ENCODE results near the gene TBCD.

TBCD gene

DNA sequence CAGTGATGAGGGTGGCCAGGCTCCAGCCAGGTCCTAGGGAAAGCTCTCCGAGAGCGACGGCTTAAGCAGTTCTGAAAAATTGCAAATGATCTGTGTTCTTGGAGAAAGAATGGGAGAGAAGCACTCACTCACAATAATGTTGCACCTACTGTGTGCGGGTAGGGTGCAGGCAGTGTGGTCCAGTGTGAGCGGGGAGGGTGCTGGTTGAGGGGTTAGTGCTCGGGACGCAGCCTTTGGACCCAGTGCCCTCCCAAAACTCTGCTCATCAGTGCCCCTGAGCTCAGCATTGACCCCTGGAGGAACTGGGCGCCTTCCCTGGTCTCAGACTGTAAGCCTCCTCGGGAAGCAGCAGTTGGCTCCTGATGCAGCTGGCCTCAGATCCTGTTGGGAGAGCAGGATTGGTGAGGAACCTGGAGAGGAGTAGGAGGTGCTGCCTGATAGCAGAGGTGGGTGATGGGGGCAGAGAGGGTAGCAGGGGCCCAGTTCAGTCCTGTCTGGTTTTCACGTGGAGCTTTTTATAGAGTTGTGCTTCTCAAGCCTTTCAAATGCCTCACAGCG is 111.6 kb downstream of the TBCD start:
- no peak overlapping the region for H3K4me3 ChIP-seq (ENCODE audit: low read length)
- DNase-seq (ENCODE audit: low read depth): no peak
- TF ChIP-seq, protein P1, sequence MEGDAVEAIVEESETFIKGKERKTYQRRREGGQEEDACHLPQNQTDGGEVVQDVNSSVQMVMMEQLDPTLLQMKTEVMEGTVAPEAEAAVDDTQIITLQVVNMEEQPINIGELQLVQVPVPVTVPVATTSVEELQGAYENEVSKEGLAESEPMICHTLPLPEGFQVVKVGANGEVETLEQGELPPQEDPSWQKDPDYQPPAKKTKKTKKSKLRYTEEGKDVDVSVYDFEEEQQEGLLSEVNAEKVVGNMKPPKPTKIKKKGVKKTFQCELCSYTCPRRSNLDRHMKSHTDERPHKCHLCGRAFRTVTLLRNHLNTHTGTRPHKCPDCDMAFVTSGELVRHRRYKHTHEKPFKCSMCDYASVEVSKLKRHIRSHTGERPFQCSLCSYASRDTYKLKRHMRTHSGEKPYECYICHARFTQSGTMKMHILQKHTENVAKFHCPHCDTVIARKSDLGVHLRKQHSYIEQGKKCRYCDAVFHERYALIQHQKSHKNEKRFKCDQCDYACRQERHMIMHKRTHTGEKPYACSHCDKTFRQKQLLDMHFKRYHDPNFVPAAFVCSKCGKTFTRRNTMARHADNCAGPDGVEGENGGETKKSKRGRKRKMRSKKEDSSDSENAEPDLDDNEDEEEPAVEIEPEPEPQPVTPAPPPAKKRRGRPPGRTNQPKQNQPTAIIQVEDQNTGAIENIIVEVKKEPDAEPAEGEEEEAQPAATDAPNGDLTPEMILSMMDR (IDR thresholded peaks at IDR 0.05; ENCODE audit: insufficient read depth, low read depth, low read length, missing control alignments): no peak

DNA sequence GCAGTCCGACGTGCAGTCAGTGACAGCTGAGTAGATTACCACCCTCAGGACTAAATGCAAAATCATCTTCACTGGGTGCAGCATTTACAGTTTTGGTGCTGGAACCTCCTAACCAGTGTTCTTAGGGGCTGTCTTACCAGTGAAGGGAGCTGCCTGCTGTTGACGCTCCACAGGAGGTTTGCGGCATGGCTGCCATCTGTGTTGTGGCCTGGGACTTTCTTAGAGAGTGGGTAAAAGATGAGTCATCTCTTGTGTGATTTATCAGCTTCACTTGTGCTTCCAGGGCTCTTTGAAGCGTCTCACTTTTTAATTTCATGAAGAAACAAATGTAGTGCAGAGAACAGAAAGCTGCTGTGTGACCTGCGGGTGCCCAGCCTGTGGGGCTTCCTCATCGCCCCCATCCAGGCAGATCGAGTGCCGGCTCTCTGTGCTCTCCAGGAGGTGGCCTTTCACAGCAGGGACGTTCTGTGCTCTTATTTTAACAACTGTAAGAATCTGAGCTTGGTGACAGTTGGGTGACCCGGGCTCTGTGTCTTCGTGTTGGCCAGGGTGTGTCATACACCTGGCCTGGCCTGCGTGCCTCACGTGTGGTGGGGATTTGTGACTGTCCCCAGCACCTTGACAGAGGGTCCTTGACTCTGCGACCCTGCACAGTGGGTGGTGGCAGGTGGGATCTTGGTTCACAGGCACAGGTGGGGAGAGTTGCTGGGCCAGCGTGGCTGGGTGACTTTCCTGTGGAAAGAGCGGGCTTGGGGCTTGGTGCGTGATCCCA is 112.3 kb downstream of the TBCD start:
- peak; percentile 48 for DNase-seq (ENCODE audit: low read depth)
- no peak overlapping the region for H3K4me3 ChIP-seq (ENCODE audit: low read length)
- TF ChIP-seq, protein P1 (IDR thresholded peaks at IDR 0.05; ENCODE audit: insufficient read depth, low read depth, low read length, missing control alignments): no peak

DNA sequence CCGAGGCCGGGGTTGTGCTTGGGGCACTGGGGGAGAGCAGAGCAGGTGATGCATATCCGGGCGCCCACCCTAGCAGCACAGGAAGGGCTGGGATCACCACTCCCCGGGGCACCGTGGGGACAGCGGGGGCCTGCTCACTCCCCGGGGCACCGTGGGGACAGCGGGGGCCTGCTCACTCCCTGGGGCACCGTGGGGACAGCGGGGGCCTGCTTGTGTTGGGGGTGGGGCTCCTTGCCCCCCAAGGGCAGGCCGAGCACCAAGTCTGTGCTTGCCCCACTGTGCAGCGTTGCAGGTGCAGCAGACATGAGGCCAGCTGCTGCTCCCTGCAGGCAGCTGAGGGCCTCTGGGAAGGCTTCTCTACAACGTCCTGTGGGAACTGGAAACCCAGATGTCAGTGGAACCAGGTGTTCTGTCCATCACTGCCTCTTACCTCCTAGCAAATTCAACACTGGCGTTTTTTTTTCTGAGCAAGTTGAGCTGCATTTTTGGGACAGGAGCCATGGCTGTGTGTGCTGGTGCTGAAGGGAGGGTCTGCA is 112.9 kb downstream of the TBCD start:
- DNase-seq (ENCODE audit: low read depth): peak; percentile 24
- H3K4me3 ChIP-seq (ENCODE audit: low read length): no peak overlapping the region

DNA sequence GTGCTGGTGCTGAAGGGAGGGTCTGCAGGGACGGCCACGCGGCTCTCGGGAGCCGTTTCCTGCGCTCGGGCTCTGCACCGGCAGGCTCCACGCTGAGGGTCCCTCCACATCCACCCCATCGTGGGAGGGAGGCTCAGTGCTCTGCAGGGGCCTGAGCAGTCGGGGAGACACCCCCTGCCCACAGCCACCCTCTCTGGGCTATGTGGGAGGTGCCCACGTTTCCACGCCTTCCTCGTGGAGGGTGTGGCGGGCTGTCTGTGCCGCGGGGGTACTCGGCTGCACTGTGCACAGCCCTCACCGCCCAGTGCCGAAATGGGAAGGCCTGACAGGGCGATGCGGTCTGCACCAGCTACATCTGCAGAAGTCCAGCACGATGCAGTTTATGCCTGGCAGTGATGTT is 113.4 kb downstream of the TBCD start:
- H3K4me3 ChIP-seq (ENCODE audit: low read length): no peak overlapping the region
- no peak for DNase-seq (ENCODE audit: low read depth)
- TF ChIP-seq, protein P1 (IDR thresholded peaks at IDR 0.05; ENCODE audit: insufficient read depth, low read depth, low read length, missing control alignments): no peak

More for the DNA sequence above, 112.9 kb downstream of the TBCD start:
- TF ChIP-seq, protein P1 (IDR thresholded peaks at IDR 0.05; ENCODE audit: insufficient read depth, low read depth, low read length, missing control alignments): no peak

DNA sequence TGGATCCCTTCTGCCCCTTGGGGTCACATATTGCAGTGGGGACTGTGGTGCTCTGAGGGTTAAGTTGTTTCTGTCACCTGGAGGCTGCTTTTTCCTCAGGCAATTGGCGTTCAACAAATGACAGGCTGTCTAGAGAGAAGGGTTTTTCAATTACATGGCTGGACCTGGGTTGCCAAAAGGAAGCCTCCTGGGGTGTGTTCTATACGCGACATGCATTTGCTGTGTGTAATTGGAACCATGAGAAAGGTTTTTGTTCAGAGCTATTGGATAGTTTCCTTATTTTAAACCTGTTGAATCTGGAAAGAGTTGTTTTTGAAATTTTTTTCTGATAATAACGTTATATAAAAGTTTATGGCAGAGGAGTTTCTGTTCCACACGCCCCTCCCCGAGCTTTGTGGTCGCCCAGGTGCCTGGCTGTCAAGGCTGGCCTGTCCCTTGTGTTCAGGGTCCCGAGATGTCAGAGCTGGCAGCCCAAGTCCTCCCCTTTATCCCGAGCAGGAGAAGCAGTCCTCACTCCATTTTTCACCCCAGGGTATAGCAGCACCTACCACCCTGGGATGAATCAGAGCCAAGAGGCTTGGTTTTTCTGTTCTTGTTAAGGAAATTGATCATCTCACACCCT is 114.0 kb downstream of the TBCD start:
- H3K4me3 ChIP-seq (ENCODE audit: low read length): no peak overlapping the region
- TF ChIP-seq, protein P1 (IDR thresholded peaks at IDR 0.05; ENCODE audit: insufficient read depth, low read depth, low read length, missing control alignments): no peak
- DNase-seq (ENCODE audit: low read depth): peak; percentile 40

DNA sequence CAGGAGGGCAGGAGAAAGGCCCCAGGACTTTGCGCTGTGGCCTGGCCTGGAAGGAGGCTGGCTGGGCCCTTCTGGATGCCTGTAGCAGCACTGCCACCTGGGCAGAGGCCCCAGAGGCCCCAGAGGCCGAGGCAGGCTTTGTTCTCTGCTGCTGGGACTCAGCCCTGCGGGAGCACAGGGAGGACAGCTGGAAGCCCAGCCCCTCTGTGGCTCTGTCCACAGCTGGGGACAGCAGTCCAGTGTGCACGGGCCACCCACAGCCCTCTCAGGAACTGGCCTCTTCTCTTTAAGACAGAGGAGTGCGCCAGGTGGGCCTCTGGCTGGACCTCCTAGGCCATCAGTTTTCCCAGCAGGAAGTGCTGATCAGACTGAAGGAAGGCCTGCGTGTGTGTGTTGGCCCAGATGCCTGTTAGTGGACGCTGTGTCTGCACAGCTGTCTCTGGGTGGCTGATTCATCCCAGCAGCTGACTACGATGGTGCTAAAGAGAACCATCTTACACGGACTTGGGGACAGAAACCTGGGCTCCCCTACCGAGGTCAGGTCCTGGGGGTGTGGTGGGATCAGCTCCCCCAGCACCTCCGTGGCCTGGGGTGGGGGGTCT is 114.8 kb downstream of the TBCD start:
- peak; percentile 75 for DNase-seq (ENCODE audit: low read depth)
- TF ChIP-seq, protein P1 (IDR thresholded peaks at IDR 0.05; ENCODE audit: insufficient read depth, low read depth, low read length, missing control alignments): no peak

More for the DNA sequence above, 114.8 kb downstream of the TBCD start:
- H3K4me3 ChIP-seq (ENCODE audit: low read length): no peak overlapping the region

Data from epithelial cell of esophagus (primary cell).